HEK293T (cell line): Measurements from ENCODE around the gene WNT2B.

Source experiments
- BHLHE40 ChIP-seq: fragments of 450-650 bp; IDR thresholded peaks from 2 replicates; pipeline ENCODE4 v1.6.1; 2016; ENCODE audit warnings: mild to moderate bottlenecking, moderate library complexity, borderline replicate concordance
- FOXK2 ChIP-seq: fragments of 450-650 bp; IDR thresholded peaks from 2 replicates; pipeline ENCODE4 v1.6.1; 2016; ENCODE audit warnings: mild to moderate bottlenecking
- FOXM1 ChIP-seq: fragments of 450-650 bp; IDR thresholded peaks from 2 replicates; pipeline ENCODE4 v1.6.1; 2017; ENCODE audit warnings: mild to moderate bottlenecking, borderline replicate concordance
- HDGF ChIP-seq: fragments of 450-650 bp; IDR thresholded peaks from 2 replicates; pipeline ENCODE4 v1.6.1; 2017; ENCODE audit warnings: antibody characterized with exemption, borderline replicate concordance
- LEF1 ChIP-seq: fragments of 450-650 bp; IDR thresholded peaks from 2 replicates; pipeline ENCODE4 v1.6.1; 2017; ENCODE audit warnings: mild to moderate bottlenecking, borderline replicate concordance
- SP1 ChIP-seq: fragments of 450-650 bp; IDR thresholded peaks from 2 replicates; pipeline ENCODE4 v1.6.1; 2017
- SUZ12 ChIP-seq: fragments of 450-650 bp; IDR thresholded peaks from 2 replicates; pipeline ENCODE4 v1.6.1; 2016; ENCODE audit warnings: mild to moderate bottlenecking
- ZNF384 ChIP-seq: fragments of 450-650 bp; IDR thresholded peaks from 2 replicates; pipeline ENCODE4 v1.6.1; 2016

DNA sequence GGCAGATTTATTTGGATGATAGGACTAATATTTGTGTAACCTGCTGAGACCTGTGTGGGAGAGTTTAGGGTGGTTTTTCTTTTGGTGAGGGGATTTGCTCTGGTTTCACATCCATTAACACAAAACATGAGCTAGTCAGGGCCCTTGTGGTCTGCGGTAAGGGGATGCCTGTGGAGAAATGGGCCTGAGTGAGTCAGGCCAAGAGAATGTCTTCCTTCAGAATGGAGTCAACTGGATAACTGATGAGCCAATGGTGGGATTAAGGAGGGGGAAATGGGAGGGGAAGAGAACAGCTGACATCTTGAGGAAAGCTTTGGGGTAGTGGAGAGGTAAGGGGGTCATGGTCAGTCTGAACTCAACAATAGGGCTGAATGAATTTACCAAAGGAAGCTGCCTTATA lies 13.9 kb downstream of the WNT2B start:
- no peak for TF ChIP-seq BHLHE40
- TF ChIP-seq SP1: no peak
- no peak for TF ChIP-seq ZNF384
- no peak for TF ChIP-seq FOXK2
- no peak for TF ChIP-seq SUZ12
- TF ChIP-seq LEF1: no peak
- no peak for TF ChIP-seq FOXM1
- TF ChIP-seq HDGF: no peak
